Stimulated activated CD8-positive, alpha-beta memory T cell treated with anti-CD3 and anti-CD28 coated beads, Interleukin-4, amount 100 ng/mL, for 1 hour (primary cell): ENCODE measurements around the gene CABLES1.
"Not testable (repeated sequence)": the region's sequence is repeated elsewhere in the genome, so short reads cannot be mapped to it uniquely, and the experiment has no call there.

Experiments
- DNase-seq, 2 donors: peaks; one replicate each; pipeline ENCODE4 v3.0.0-alpha.2; 2020; ENCODE audit warnings: low read depth in 2 of 2, low spot score in 1 of 2

Gene CABLES1

DNA sequence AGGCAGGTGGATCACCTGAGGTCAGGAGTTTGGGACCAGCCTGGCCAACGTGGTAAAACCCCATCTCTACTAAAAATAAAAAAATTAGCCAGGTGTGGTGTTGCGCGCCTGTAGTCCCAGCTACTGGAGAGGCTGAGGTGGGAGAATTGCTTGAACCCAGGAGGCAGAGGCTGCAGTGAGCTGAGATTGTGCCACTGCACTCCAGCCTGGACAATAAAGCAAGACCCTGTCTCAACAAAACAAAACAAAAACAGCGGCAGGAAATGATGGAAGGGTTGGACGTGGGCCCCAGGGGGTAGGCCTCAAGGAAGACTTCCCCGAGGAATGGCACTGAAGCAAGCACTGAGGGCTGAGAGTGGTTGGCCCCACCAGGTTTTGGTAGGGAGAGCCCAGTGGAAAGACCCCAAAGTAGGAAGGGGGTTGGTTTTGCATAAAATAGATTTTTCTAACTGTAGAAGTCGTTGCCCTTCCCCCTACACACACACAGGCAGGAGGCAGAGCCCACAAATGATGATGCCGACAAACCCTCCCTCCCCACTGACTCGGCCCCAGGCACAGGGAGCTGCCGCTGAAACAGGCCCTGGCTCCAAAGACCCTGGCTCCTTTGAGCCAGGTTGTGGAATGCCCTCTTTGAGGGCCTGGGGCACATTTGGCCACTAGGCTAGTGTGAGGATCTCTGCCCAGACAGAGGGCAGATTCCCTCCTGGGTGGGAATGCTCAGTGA lies 104.8 kb downstream of the CABLES1 start:
- no peak for DNase-seq

GRCh38 chr18:23240609-23240930 lies 105.3 kb downstream of the CABLES1 start:
- DNase-seq = no peak

DNA sequence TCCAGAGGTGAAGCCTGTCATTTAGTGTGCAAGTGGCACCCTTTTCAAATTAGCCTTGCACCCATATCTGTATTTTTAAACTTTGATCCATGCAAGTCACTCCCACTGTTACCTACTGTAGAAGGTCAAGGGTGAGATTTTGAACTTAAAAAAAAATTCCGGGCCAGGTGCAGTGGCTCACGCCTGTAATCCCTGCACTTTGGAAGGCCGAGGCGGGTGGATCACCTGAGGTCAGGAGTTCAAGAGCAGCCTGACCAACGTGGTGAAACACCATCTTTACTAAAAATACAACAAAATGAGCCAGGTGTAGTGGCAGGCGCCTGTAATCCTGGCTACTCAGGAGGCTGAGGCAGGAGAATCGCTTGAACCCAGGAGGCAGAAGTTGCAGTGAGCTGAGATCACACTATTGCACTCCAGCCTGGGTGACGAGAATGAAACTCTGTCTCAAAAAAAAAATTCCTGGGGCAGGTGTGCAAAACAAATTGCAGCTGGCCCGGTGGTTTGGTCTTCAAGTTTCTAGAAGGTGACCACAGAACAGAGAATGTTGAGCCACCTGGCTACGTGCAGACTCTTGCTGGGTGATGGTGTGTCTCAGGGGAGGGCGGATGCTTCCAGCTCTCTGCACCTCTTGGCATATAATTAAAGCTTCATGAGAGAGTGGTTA lies 106.7 kb downstream of the CABLES1 start:
- not testable (repeated sequence) for DNase-seq

DNA sequence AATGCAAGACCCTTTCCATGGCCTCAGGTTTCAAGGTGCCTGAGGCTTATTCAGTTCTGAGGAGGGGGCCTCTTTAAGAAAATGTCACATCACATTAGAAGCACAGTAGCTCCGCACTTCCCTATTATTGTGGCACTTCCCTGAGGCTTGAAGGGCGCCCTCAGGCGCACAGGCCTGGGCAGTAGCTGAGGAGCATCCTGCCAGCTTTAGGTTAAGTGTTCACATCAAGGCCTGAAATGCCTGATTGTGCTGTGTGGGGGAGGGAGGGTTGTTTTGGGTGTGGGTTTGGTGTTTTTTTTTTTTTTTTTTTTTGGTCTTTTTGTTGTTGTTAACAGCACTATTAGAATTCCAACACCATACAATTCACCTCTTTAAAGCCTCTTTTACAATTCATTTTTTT lies 107.9 kb downstream of the CABLES1 start:
- no peak for DNase-seq

- no peak for DNase-seq
Observed at GRCh38 chr18:23243816-23244215, 108.5 kb downstream of the CABLES1 start.

DNA sequence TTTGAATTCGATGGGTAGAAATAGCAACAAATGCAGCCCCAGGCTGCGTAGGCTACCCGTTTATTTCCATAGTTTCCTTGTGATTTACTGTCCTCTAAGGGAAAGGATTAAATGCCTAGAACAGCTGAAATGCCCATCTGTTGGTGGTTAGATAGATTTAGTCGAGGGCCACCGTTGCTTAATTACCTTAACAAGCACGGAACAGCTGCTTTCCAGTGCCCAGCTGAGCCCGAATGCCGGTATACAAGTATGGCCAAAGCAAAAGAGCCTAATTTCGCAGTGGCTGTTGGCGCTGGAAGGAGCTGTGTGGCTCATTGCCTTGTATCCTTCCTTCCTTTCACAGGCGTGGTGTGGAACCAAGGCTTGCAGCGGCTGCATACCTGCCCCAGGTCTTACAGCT lies 109.1 kb downstream of the CABLES1 start:
- no peak for DNase-seq

- no peak for DNase-seq
Observed at GRCh38 chr18:23245461-23245860, 110.2 kb downstream of the CABLES1 start.

GRCh38 chr18:23247331-23247730 lies 112.0 kb downstream of the CABLES1 start:
- no peak for DNase-seq

GRCh38 chr18:23247896-23248295 lies 112.6 kb downstream of the CABLES1 start:
- no peak for DNase-seq

- DNase-seq = no peak
Observed at GRCh38 chr18:23248826-23249225, 113.5 kb downstream of the CABLES1 start.

DNA sequence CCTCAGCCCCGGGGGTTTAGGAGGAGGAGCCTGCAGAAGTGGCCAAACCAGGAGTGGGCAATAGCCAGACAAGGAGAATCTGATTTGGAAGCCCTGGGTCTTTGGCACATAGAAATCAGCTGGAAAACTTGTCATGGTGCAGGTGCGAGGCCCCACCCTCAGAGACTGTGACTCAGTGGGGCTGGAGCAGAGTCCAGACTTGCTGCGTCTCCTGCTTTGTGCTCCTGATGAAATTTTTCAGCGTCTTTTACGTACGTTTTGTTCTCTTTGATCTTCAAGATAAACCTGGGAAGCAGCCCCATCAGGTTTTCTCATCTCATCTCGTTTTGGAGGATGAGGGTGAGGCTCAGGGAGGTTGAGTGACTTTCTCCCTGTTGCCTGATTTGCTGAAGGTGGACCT lies 114.1 kb downstream of the CABLES1 start:
- DNase-seq = no peak

DNA sequence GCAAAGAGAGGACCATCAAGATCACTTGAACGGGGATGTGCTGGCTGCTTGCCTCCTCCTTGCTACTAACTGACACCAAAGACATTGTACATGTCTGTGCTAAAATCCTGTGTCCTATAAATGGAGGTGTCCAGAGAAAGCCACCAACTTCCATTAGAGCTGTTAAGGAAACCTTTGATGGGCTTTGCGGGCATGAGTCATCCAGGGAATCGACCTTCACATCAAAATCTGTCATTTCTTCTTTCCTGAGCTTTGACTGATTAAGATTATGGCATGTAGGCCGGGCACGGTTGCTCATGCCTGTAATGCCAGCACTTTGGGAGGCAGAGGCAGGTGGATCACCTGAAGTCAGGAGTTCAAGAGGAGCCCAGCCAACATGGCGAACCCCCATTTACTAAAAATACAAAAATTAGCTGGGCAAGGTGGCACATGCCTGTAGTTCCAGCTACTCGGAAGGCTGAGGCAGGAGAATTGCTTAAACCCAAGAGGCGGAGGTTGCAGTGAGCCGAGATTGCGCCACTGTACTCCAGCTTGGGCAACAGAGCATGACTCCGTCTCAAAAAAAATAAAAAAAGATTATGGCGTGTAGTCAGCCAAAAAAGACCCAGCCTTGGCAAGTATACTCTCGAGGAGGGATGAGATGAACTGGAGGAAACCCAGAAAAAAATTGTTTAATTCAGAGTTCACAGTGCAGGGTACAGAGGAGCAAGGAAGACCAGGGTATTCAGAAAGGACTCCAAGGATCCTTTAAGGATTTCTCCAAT lies 115.8 kb downstream of the CABLES1 start:
- no peak for DNase-seq

DNA sequence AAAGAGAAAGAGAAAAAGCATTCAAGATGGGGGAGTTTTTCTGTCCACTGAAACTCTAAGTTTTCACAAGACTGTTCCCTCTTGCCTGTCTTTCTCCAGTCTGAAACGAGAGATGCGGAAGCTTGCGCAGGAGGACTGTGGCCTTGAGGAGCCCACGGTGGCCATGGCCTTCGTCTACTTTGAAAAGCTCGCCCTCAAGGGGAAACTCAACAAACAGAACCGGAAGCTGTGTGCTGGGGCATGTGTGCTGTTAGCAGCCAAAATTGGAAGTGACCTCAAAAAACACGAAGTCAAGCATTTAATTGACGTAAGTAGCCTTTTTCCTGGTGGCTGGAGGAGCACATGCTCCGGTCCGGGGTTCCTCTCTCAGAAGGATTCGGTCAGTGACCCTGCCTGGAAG lies 118.3 kb downstream of the CABLES1 start:
- no peak for DNase-seq

DNA sequence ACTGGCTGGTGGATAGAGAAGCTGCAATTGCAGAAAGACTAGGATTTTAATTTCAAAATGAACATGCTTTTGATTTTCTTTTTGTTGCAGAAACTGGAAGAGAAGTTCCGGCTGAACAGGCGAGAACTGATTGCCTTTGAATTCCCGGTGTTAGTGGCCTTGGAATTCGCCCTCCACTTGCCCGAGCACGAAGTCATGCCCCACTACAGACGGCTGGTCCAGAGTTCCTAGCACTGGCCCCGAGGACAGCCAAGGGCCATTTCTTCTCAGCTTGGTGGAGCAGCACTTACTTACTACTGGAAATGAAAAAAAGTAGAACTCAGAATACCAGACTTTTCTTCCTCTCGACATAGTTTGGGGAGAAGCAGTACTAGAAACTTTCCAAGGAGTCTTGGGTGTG lies 121.9 kb downstream of the CABLES1 start:
- no peak for DNase-seq

DNA sequence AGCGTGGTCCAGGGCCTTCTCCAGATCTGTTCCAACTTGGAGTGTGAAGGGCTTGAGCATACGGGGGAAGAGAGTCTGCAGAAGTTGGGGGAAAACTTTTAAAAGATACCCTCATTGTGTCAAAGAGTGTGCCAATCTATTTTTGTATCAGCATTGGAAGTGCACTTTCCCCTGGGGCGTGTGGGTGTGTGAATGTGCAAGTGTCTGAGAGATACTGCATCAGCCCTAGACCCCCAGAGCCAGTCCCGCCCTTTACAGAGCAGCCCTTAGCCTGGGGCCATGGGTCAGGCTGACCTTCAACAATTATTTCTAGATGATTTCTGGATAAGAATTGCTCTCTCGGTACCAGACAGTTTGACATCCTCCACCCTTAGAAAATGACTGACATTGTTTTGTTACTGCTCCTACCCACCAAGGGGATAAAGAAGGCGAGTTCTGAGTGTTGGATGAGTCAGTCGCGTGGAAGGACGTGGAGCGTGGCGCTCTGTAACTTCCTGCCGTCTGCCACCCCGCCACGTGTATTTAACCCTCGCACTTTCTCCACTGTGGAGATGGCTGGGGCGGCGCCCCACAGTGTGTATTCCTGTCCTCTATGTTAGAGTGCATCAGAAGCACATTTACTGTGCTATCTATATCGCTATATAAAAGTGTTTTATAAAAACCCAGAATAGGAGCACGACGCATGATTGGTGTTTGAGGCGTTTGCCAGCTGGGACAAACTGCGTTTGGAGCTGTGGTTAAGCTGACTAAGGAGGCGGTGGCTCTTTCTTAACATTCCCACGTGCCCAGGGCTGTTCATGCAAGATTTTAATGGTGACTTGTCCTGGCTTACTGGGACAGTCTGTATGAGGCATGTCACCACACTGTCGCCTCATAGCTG lies 122.6 kb downstream of the CABLES1 start:
- DNase-seq = no peak

GRCh38 chr18:23258566-23259469 lies 123.5 kb downstream of the CABLES1 start:
- no peak for DNase-seq

DNA sequence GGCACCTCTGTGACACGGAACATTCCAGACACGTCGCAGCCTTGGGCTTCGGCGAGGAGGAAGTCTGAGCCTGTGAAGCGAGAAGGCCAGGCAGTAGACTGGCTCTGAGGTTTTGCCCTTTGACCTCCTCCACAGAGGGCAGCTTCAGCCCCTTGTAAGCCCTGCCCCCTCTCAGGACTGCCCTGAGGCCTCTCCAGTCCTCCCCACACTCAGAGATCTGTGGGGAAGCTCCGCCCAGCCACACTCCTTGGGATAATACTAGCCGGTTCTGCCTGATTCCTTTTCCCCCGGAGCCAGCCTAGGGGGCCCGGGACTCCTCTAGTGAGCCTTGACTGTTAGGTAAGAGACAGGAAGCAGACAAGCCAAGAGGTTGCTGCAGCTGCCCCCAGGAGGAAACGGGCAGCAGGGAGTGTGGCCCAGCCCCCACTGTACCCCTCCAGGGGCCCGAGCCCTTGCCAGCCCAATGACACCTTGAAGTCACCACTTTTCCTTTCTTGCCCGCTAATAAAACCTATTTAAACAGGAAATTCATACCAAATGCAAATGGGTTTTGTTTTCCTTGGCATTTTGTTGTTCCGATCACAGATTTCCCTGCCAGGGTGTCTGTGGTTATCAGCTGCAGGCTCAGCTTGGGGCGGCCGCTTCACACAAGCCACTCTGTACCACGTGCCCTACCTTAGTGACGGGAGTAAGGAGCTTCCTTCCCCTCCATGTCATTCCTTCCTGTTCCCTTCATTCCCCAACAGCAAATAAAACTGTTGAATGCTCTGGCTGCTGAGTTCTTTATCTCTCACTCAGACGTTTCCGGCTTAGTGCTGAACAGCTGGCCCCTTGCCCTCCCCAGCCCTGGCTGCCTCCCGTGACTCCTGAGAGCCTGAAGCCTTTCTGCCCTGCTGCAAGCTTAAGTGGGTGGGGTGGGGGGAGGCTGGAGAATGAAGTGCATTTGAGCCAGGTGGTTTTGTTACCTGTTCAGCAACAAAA lies 124.7 kb downstream of the CABLES1 start:
- DNase-seq = no peak

- DNase-seq = no peak
Observed at GRCh38 chr18:23260926-23261590, 125.8 kb downstream of the CABLES1 start.
